WTC11 (cell line): Measurements from ENCODE around the gene HUS1.

Experiments used
- FOXK1 ChIP-seq: sonication (generic); formaldehyde crosslinking; IDR thresholded peaks from 2 replicates; pipeline ENCODE4 v1.8.0; 2022; ENCODE audit warnings: mild to moderate bottlenecking, moderate library complexity, missing genetic modification reagents
- OVOL2 ChIP-seq: fragments of 250-450 bp; sonication (Bioruptor Pico); IDR thresholded peaks from 2 replicates; pipeline ENCODE4 v1.9.0; 2021; ENCODE audit warnings: mild to moderate bottlenecking, borderline replicate concordance
- TF ChIP-seq, protein P1 (sequence below): sonication (generic); formaldehyde crosslinking; IDR thresholded peaks from 2 replicates; pipeline ENCODE4 v1.8.0; 2022; ENCODE audit warnings: mild to moderate bottlenecking, missing genetic modification reagents
- TF ChIP-seq, protein P2 (sequence below): fragments of 200-600 bp; IDR thresholded peaks from 2 replicates; pipeline ENCODE4 v1.8.0; 2022; ENCODE audit warnings: antibody characterized with exemption

DNA sequence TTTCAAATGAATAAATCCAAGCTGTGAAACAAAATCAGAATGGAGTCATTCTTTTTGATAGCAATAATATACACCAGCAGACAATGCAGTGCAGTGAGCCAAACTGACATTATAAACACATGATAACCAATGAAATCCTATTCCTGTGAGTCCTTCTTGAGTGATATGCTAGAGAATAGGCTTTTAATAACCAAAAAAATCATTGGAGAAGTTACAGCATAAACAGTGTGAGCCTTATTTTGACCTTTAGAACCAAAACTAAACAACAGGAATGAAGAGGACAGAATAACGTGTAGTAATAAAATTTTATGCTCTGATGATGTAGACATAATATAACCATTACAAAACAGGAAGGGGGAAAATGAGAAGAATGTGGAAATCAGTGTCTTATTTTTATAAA, 8.7 kb downstream of the HUS1 start:
- TF ChIP-seq, protein P1, sequence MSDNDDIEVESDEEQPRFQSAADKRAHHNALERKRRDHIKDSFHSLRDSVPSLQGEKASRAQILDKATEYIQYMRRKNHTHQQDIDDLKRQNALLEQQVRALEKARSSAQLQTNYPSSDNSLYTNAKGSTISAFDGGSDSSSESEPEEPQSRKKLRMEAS (CRISPR knock-in tag), result no peak
- TF ChIP-seq, protein P2, sequence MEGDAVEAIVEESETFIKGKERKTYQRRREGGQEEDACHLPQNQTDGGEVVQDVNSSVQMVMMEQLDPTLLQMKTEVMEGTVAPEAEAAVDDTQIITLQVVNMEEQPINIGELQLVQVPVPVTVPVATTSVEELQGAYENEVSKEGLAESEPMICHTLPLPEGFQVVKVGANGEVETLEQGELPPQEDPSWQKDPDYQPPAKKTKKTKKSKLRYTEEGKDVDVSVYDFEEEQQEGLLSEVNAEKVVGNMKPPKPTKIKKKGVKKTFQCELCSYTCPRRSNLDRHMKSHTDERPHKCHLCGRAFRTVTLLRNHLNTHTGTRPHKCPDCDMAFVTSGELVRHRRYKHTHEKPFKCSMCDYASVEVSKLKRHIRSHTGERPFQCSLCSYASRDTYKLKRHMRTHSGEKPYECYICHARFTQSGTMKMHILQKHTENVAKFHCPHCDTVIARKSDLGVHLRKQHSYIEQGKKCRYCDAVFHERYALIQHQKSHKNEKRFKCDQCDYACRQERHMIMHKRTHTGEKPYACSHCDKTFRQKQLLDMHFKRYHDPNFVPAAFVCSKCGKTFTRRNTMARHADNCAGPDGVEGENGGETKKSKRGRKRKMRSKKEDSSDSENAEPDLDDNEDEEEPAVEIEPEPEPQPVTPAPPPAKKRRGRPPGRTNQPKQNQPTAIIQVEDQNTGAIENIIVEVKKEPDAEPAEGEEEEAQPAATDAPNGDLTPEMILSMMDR, result no peak
- TF ChIP-seq FOXK1 (CRISPR knock-in tag), result no peak
- TF ChIP-seq OVOL2 (CRISPR knock-in tag), result no peak
